ENCODE results near the gene CALCR.
"Not testable (repeated sequence)": the region's sequence is repeated elsewhere in the genome, so short reads cannot be mapped to it uniquely, and the experiment has no call there.

CALCR gene

DNA sequence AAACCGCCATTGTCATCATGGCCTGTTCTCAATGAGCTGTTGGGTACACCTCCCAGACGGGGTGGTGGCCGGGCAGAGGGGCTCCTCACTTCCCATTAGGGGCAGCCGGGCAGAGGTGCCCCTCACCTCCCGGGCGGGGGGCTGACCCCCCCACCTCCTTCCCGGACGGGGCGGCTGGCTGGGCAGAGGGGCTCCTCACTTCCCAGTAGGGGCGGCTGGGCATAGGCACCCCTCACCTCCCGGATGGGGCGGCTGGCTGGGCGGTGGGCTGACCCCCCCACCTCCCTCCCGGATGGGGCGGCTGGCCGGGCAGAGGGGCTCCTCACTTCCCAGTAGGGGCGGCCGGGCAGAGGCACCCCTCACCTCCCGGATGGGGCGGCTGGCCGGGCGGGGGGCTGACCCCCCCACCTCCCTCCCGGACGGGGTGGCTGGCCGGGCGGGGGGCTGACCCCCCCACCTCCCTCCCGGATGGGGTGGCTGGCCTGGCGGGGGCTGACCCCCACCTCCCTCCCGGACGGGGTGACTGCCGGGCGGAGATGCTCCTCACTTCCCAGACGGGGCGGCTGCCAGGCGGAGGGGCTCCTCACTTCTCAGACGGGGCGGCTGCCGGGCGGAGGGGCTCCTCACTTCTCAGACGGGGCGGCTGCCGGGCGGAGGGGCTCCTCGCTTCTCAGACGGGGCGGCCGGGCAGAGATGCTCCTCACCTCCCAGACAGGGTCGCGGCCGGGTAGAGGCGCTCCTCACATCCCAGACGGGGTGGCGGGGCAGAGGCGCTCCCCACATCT, 11.4 kb upstream of the CALCR start:
- H3K4me3 ChIP-seq (ENCODE audit: low read length in 2 of 2); H3K36me3 ChIP-seq (ENCODE audit: control insufficient read depth in 2 of 2, insufficient read depth in 2 of 2, low read length in 2 of 2); H3K9me3 ChIP-seq (ENCODE audit: control insufficient read depth in 2 of 2, low read length in 2 of 2); H3K27me3 ChIP-seq (ENCODE audit: control insufficient read depth in 1 of 2, insufficient read depth in 2 of 2, low read length in 2 of 2); H3K27ac ChIP-seq (ENCODE audit: low read length); H3K9ac ChIP-seq (ENCODE audit: low read length in 2 of 2); H3K4me1 ChIP-seq (ENCODE audit: control insufficient read depth, insufficient read depth, low read length): not testable (repeated sequence)

DNA sequence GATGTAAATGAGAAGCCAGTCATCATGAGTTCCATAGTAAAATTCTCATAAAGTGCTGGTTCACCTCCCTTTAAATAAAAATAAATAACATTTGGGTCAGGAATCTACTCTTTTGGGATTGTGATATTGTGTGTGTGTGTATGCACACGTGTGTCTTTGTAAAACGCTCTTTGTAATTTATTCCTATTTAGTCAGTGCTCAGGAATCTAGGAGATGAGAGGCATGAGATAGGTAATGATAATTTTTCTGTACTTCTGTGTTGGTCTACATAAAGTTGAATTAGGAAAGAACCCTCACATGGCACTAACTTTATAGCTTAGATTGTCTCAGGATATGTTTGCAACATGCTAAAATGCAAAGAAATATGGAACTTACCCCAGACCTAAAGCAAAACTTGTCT, 4.9 kb upstream of the CALCR start:
- Histone ChIP-seq H3K4me3 (ENCODE audit: low read length in 2 of 2) (no peak overlapping the region), H3K27ac (ENCODE audit: low read length) (no peak overlapping the region), H3K9me3 (ENCODE audit: control insufficient read depth in 2 of 2, low read length in 2 of 2) (no peaks in the 10 kb centered on the region), H3K9ac (ENCODE audit: low read length in 2 of 2) (no peak overlapping the region), H3K4me1 (ENCODE audit: control insufficient read depth, insufficient read depth, low read length) (no peaks in the 10 kb centered on the region), H3K36me3 (ENCODE audit: control insufficient read depth in 2 of 2, insufficient read depth in 2 of 2, low read length in 2 of 2) (no peaks in the 10 kb centered on the region), H3K27me3 (ENCODE audit: control insufficient read depth in 1 of 2, insufficient read depth in 2 of 2, low read length in 2 of 2) (peaks cover 12 to 13% of the 10 kb centered on the region in 2 donors)

DNA sequence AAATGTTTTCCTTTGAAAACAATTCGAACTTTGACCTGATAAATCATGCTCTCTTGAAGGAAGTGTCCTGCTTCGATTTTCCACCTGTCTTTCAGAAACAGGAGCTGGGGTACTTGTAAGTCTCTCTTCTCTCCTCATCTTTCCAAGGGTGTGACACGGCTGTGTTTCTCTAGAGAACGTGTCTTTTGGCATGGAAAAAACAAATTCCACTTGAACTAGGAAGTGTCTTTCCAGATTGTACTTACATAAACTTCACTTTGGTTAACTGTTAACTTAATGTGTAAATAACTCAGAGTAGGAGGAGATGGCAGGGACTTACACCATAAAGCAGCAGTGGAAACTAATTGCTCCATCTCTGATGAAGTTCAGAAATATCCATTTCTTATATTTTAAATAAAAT, 4.2 kb upstream of the CALCR start:
- peaks cover 12 to 17% of the 10 kb centered on the region in 2 donors for H3K27me3 ChIP-seq (ENCODE audit: control insufficient read depth in 1 of 2, insufficient read depth in 2 of 2, low read length in 2 of 2)
- H3K9ac ChIP-seq (ENCODE audit: low read length in 2 of 2), result no peak overlapping the region
- no peak overlapping the region for H3K4me3 ChIP-seq (ENCODE audit: low read length in 2 of 2)
- no peaks in the 10 kb centered on the region for H3K4me1 ChIP-seq (ENCODE audit: control insufficient read depth, insufficient read depth, low read length)
- no peaks in the 10 kb centered on the region for H3K36me3 ChIP-seq (ENCODE audit: control insufficient read depth in 2 of 2, insufficient read depth in 2 of 2, low read length in 2 of 2)
- H3K27ac ChIP-seq (ENCODE audit: low read length), result no peak overlapping the region
- no peaks in the 10 kb centered on the region for H3K9me3 ChIP-seq (ENCODE audit: control insufficient read depth in 2 of 2, low read length in 2 of 2)

DNA sequence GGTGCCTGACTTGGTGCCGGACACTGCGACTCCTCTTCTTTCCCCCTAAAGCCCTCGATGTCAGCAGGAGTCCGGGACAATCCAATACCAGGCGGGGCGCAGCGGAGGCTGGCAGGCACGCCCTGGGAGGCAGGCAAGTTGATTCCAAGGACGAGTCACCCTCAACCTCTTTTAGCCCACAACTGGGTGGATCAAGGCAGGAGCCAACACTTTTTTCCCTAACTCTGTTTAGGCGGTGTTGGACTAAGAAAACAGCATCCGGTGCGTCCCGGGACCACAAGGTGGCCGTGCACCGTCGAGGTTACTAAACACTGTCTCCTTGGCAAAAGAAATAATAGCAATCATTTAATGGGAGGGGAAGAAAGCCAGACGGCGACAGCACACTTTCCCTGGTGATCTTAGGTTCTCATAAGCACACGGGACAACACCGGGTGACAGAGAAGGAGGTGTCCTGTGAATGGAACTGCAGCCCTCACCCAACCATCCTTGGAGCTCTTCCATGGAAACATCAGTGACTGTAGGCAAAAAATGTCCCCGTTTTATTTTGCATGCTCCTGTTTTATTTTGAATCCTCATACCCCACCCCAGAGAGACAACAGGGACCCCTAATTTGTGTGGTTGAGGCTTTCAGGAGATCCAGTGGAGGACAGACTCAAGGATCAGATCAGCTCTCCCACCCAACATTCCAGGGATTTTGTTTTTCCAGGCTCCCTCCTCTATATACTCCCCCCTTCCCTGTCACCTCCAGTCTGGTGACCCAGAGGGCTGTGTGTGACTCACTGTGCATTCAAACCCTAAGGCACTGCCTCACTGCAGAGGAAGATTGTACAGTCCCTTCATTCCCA, 1.3 kb upstream of the CALCR start:
- Histone ChIP-seq H3K4me1 (ENCODE audit: control insufficient read depth, insufficient read depth, low read length) (no peaks in the 10 kb centered on the region), H3K27ac (ENCODE audit: low read length) (no peak overlapping the region), H3K36me3 (ENCODE audit: control insufficient read depth in 2 of 2, insufficient read depth in 2 of 2, low read length in 2 of 2) (no peaks in the 10 kb centered on the region), H3K4me3 (ENCODE audit: low read length in 2 of 2) (no peak overlapping the region), H3K9me3 (ENCODE audit: control insufficient read depth in 2 of 2, low read length in 2 of 2) (no peaks in the 10 kb centered on the region), H3K9ac (ENCODE audit: low read length in 2 of 2) (no peak overlapping the region), H3K27me3 (ENCODE audit: control insufficient read depth in 1 of 2, insufficient read depth in 2 of 2, low read length in 2 of 2) (peaks cover 12 to 21% of the 10 kb centered on the region in 2 donors)

DNA sequence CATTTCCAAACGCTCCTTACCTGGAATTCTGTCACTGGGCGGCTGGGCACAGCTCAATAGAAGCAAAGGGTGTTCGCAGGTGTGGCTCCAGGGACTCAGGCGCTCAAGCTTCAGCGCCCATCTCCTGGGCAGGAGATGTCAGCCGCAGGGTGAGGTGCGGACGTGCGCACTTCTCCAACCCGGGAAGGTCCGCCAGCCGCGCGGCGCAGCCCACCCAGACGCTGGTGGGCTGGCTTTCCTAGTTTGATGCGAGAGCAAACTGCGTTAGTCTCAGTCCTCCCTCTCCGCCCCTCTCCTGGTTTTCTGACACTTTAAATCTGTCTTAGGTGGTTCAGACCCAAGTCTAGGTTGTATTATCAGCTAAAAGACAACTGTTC, 267 bp downstream of the CALCR start:
- Histone ChIP-seq H3K27me3 (ENCODE audit: control insufficient read depth in 1 of 2, insufficient read depth in 2 of 2, low read length in 2 of 2) (peaks cover 12 to 21% of the 10 kb centered on the region in 2 donors), H3K9ac (ENCODE audit: low read length in 2 of 2) (no peak overlapping the region), H3K4me3 (ENCODE audit: low read length in 2 of 2) (no peak overlapping the region), H3K4me1 (ENCODE audit: control insufficient read depth, insufficient read depth, low read length) (no peaks in the 10 kb centered on the region), H3K27ac (ENCODE audit: low read length) (no peak overlapping the region), H3K36me3 (ENCODE audit: control insufficient read depth in 2 of 2, insufficient read depth in 2 of 2, low read length in 2 of 2) (no peaks in the 10 kb centered on the region), H3K9me3 (ENCODE audit: control insufficient read depth in 2 of 2, low read length in 2 of 2) (no peaks in the 10 kb centered on the region)

DNA sequence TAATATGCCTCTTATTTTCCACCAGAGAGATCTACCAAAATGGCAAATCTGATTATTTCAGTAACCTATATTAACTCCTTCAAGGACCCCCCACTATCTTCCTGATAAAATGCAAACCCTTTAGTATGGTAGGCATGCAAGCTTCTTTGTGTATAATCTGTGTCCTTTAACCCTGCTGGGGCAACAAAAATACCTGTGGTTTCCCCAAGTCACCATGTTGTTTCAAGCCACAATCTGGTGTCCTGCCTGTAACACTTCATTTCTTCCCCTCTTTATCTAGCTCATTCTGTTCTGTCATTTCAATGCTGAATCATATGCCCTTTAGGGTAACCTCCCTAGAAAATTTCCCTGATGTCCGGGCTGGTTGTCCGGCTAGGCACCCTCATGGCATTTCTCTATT, 5.3 kb downstream of the CALCR start:
- Histone ChIP-seq H3K9ac (ENCODE audit: low read length in 2 of 2) (no peak overlapping the region), H3K27ac (ENCODE audit: low read length) (no peak overlapping the region), H3K9me3 (ENCODE audit: control insufficient read depth in 2 of 2, low read length in 2 of 2) (no peaks in the 10 kb centered on the region), H3K27me3 (ENCODE audit: control insufficient read depth in 1 of 2, insufficient read depth in 2 of 2, low read length in 2 of 2) (peaks cover 0 to 6% of the 10 kb centered on the region in 2 donors), H3K36me3 (ENCODE audit: control insufficient read depth in 2 of 2, insufficient read depth in 2 of 2, low read length in 2 of 2) (no peaks in the 10 kb centered on the region), H3K4me1 (ENCODE audit: control insufficient read depth, insufficient read depth, low read length) (no peaks in the 10 kb centered on the region), H3K4me3 (ENCODE audit: low read length in 2 of 2) (no peak overlapping the region)

DNA sequence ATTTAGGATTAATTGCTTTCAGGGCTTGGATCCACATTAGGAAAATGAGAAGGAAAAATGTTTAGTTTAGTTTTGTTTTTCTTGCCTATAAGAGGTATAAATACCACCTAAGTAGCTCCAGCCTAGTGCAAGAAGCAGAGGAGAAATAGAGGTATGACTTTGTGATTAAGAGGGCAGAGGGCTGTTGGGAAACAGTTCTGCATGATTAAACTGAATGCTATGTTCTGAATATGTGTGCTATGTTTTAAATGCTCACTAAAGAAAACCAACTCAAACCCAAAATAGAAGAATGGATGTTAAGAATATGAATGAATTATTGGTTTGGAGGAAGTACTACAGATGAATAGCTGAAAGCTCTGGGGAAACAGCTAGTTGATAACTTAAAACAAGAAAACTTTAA, 7.6 kb downstream of the CALCR start:
- no peaks in the 10 kb centered on the region for H3K27me3 ChIP-seq (ENCODE audit: control insufficient read depth in 1 of 2, insufficient read depth in 2 of 2, low read length in 2 of 2)
- no peaks in the 10 kb centered on the region for H3K36me3 ChIP-seq (ENCODE audit: control insufficient read depth in 2 of 2, insufficient read depth in 2 of 2, low read length in 2 of 2)
- H3K9ac ChIP-seq (ENCODE audit: low read length in 2 of 2), result no peak overlapping the region
- no peak overlapping the region for H3K4me3 ChIP-seq (ENCODE audit: low read length in 2 of 2)
- H3K27ac ChIP-seq (ENCODE audit: low read length), result no peak overlapping the region
- H3K9me3 ChIP-seq (ENCODE audit: control insufficient read depth in 2 of 2, low read length in 2 of 2), result no peaks in the 10 kb centered on the region
- no peaks in the 10 kb centered on the region for H3K4me1 ChIP-seq (ENCODE audit: control insufficient read depth, insufficient read depth, low read length)

DNA sequence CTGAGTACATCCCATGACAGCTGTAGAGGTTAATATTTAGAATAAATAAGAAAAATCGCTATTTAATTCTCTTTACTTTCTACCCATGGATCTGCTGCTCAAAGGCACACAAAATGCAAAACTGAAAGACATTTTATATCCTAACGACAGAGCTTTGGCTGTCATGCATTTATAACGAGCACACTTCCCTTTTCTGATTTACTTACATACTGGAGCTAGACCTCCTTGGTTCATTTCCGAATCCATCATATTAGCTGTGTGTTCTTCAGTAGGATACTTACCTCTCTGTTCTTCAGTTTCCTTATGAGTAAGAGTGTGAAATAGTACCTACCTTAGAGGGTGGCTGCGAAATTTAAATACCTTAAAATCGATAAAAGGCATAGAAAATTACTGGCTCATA, 10.9 kb downstream of the CALCR start:
- Histone ChIP-seq H3K4me3 (ENCODE audit: low read length in 2 of 2) (no peak overlapping the region), H3K9me3 (ENCODE audit: control insufficient read depth in 2 of 2, low read length in 2 of 2) (no peaks in the 10 kb centered on the region), H3K4me1 (ENCODE audit: control insufficient read depth, insufficient read depth, low read length) (no peaks in the 10 kb centered on the region), H3K27ac (ENCODE audit: low read length) (no peak overlapping the region), H3K27me3 (ENCODE audit: control insufficient read depth in 1 of 2, insufficient read depth in 2 of 2, low read length in 2 of 2) (no peaks in the 10 kb centered on the region), H3K36me3 (ENCODE audit: control insufficient read depth in 2 of 2, insufficient read depth in 2 of 2, low read length in 2 of 2) (no peaks in the 10 kb centered on the region), H3K9ac (ENCODE audit: low read length in 2 of 2) (no peak overlapping the region)

DNA sequence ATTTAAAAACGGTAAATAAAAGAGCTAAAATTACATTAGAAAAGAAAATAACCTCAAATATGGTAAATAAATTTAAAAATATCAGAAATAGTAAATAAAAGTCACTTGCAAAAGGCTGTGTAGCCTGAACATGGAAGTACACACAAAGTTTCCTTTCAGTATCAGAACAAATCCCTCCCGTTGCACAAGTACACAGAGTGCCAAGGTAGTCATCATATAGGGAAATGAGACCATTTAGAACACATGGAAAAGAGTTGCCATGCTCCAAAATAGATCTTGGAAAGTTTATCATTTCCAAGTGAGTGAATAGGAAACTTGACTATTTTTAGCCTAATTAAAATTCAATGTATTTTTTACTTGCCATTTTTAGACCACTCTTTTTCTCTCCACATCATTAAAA, 11.6 kb downstream of the CALCR start:
- Histone ChIP-seq H3K9me3 (ENCODE audit: control insufficient read depth in 2 of 2, low read length in 2 of 2) (no peaks in the 10 kb centered on the region), H3K36me3 (ENCODE audit: control insufficient read depth in 2 of 2, insufficient read depth in 2 of 2, low read length in 2 of 2) (no peaks in the 10 kb centered on the region), H3K4me1 (ENCODE audit: control insufficient read depth, insufficient read depth, low read length) (no peaks in the 10 kb centered on the region), H3K27ac (ENCODE audit: low read length) (no peak overlapping the region), H3K4me3 (ENCODE audit: low read length in 2 of 2) (no peak overlapping the region), H3K9ac (ENCODE audit: low read length in 2 of 2) (no peak overlapping the region), H3K27me3 (ENCODE audit: control insufficient read depth in 1 of 2, insufficient read depth in 2 of 2, low read length in 2 of 2) (no peaks in the 10 kb centered on the region)

DNA sequence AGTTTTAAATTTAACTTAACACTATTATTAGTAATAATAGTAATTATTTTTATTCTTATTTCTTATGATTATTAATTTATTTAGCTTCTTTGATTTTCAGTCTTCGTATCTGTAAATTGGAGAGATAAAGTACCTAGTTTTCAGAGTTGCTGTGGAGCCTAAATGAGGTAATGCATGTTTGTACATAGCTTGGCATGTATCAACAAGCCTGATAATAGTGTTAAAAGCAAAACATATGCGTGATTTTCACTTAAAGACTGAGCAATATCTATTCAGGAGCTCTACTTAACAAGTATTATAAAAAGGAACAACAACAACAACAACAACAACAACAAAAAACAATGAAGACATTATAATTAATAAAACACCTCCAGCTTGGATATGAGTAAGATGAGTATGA, 12.4 kb downstream of the CALCR start:
- no peaks in the 10 kb centered on the region for H3K36me3 ChIP-seq (ENCODE audit: control insufficient read depth in 2 of 2, insufficient read depth in 2 of 2, low read length in 2 of 2)
- H3K4me3 ChIP-seq (ENCODE audit: low read length in 2 of 2), result no peak overlapping the region
- H3K9me3 ChIP-seq (ENCODE audit: control insufficient read depth in 2 of 2, low read length in 2 of 2), result no peaks in the 10 kb centered on the region
- H3K9ac ChIP-seq (ENCODE audit: low read length in 2 of 2), result no peak overlapping the region
- H3K4me1 ChIP-seq (ENCODE audit: control insufficient read depth, insufficient read depth, low read length), result no peaks in the 10 kb centered on the region
- no peaks in the 10 kb centered on the region for H3K27me3 ChIP-seq (ENCODE audit: control insufficient read depth in 1 of 2, insufficient read depth in 2 of 2, low read length in 2 of 2)
- no peak overlapping the region for H3K27ac ChIP-seq (ENCODE audit: low read length)
